GM19351 (cell line): ENCODE results near the gene DHODH.
"Not testable (repeated sequence)": the region's sequence is repeated elsewhere in the genome, so short reads cannot be mapped to it uniquely, and the experiment has no call there.

Experiments
- ATAC-seq: cut with Tn5 transposase; IDR thresholded peaks from one replicate; pipeline ENCODE4 v1.9.1; 2021; ENCODE audit warnings: mild to moderate bottlenecking, moderate library complexity; ENCODE audit not compliant: unreplicated experiment

DHODH gene

GRCh38 chr16:72008424-72009216 lies at the start of gene DHODH:
DHODH (plus strand) TSS chr16:72008744; CDS start chr16:72008765, 21 bp downstream.
- peak; percentile 99 for ATAC-seq

DNA sequence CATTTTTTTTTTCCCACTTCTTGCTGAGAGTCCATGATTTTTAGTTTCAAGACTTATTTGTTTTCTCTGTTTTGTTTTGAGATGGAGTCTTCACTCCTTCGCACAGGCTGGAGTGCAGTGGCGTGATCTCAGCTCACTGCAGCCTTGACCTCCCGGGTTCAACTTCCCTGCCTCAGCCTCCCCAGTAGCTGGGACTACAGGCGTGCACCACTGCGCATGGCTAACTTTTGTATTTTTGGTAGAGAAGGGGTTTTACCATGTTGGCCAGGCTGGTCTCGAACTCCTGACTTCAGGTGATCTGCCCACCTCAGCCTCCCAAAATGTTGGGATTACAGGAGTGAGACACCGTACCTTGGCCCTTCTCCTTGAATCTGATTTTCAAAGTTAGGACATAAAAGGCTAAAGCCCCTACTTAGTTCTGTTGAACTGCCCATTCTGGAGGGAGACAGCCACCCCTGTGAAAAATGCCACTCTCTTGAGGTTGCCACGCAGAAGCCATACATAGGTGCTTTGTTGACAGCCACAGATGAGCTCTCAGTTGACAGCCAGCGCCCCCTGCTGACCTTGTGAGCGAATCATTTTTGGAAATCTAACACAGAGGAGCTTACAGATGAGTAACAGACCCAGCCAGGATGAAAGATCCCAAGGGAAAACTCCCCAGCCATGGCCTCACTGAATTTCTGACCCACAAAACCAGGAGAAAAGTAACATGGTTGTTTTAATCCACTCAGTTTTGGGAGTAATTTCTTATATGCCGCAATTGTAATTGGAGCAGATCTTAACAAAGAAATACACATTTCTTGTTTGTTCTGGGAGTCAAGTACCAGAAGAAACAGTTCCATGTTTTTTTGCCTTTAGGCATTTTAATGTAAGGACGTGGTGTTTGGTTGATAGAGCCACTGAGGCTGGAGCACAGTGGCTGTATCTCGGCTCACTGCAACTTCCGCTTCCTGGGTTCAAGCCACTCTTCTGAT lies 47.2 kb upstream of the DHODH start:
- ATAC-seq, result peak; percentile 93

DNA sequence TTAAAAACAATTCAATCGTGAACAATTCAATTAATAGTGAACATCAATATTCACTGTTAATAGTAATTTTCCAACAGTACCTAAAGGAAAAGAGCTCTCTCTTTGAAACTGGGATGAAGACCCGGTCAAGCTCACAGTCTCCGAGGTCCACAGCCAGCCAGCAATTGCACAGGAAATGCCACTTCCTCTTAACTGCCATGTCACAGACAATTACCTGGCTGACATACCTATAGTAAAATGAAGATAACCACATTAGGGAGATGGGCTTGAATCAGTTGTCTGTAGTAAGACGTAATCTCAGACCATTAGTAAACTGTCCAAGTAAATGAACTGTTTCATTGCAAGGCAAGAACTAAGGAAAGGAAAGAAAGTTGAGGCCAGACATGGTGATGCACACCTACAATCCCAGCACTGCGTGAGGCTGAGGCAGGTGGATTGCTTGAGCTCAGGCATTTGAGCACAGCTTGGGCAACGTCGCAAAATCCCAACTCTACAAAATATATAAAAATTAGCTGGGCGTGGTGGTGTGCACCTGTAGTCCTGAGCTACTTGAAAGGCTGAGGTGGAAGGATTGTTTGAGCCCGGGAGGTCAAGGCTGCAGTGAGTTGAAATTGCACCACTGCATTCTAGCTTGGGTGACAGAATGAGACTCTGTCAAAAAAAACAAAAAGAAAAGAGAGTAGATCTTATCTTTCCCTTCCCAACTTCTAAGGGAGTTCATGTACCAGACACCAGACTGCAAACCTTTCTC lies 45.2 kb upstream of the DHODH start:
- ATAC-seq, result no peak

DNA sequence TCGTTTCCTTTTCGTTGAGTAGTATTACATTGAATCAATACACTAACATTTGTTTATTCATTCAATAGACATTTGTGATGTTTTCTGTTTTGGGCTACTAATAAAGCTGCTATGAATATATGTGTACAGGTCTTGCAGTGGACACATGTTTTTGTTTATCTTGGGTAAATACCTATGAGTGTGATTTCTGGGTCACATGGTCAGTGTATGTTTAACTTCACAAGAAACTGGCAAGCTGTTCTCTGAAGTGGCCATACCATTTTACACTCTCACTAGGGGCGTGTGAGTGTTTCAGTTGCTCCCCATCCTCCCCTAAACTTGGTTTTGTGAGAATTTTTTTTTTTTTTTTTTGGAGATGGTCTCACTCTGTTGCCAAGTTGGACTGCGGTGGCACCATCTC lies 43.3 kb upstream of the DHODH start:
- no peak for ATAC-seq

- ATAC-seq, result no peak
Measured at GRCh38 chr16:71966932-71967331, 41.6 kb upstream of the DHODH start.

- no peak for ATAC-seq
Measured at GRCh38 chr16:71969353-71969752, 39.2 kb upstream of the DHODH start.

GRCh38 chr16:71971571-71971970 lies 37.0 kb upstream of the DHODH start:
- no peak for ATAC-seq

- ATAC-seq, result no peak
Measured at GRCh38 chr16:71972356-71972755, 36.2 kb upstream of the DHODH start.

- ATAC-seq, result no peak
Measured at GRCh38 chr16:71973001-71973400, 35.5 kb upstream of the DHODH start.

DNA sequence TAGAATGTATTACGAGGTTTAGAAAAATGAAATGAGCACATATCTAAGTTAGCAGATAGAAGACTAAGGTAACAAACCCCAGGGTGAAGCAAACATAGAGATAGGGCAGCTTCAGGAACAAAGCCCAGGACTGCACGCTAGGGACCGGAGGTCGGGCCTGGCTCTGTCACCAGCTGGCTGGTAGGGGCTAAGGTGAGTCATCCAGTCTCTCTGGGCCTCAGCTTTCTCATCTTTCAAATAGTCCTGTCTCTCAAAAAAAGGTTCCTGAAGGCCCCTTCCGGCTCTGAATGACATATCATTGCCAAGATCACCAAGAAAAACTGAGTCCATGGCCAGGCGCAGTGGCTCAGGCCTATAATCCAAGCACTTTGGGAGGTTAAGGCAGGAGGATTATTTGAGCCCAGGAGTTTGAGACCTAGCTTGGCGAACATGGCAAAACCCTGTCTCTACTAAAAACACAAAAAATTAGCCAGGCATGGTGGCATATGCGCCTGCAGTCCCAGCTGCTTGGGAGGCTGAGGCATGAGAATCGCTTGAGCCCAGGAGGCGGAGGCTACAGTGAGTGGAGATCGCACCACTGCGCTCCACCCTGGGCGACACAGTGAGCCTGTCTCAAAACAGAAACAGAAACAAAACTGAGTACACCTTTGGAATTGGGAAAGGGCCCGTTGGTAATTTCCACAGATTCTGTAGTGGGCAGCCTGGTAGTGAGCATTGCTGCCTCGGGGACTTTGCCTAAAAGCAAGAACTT lies 34.3 kb upstream of the DHODH start:
- no peak for ATAC-seq

DNA sequence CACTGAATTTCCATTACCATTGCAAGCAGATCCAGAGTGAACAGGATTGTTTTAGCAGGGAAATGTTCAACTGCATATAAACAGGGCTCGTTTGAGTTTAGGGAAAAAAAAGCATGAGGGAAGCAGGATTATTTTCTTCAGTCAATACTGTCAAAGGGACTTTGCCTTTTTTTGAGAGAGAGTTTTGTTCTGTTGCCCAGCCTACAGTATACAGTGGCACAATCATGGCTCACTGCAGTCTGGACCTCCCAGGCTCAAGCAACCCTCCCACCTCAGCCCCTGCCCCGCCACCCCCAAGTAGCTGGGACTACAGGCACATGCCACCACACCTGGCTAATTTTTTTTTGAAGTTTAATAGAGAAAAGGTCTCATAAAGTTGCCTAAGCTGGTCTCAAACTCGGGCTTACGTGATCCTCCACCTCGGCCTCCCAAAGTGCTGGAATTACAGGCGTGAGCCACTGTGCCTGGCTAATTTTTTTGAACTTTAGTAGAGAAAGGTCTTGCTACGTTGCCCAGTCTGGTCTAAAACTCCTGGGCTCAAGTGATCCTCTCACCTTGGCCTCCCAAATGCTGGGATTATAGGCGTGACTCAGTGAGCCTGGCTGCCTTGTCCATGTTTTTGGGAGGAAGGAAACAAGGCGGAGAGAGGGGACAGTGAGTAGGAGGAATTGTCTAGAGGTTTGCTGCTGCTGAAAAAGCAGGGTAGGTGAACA lies 23.1 kb upstream of the DHODH start:
- no peak for ATAC-seq

GRCh38 chr16:71986131-71986530 lies 22.4 kb upstream of the DHODH start:
- no peak for ATAC-seq

- ATAC-seq, result no peak
Measured at GRCh38 chr16:71995038-71995437, 13.5 kb upstream of the DHODH start.

DNA sequence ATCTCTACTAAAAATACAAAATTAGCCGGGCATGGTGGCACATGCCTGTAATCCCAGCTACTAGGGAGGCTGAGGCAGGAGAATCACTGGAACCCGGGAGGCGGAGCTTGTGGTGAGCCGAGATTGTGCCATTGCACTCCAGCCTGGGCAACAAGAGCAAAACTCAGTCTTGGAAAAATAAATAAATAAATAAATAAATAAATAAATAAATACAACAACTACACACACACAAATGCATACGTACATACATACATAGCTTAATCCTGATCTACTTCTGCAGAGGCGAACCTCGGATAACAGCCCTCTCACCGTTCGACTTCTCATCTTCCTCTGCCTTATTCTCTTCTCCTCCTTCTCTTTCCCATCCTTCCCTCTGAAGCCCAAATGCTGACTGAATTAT lies 11.0 kb upstream of the DHODH start:
- ATAC-seq, result not testable (repeated sequence)

DNA sequence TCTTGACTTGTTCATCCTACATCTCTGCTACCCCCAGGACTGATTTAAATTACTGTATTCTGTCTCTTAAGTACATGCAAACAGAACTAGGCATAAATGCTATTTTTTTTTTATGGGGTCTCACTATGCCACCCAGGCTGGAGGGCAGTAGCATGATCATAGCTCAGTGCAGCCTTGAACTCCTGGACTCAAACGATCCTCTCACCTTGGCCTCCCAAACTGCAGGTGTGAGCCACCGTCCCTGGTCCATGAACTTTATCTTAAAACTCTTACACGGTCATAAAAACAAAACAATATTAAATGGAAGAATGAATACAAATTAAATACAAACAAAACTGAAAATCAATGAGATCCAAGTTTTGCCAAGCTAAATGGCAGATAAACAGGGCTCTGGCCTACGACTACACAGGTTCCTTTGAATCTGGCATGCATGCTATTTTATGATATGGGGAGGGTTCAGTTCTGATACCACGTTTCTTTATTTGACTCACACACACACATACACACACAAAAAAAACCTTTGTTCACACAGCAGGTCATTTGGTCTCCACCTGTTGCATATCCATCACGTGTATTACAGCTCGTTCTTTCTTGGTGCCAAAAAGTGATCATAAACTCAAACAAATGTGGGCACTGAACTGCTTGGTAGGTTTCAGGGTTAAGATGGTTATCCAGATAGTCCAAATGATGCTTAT lies 7.2 kb upstream of the DHODH start:
- ATAC-seq, result no peak

DNA sequence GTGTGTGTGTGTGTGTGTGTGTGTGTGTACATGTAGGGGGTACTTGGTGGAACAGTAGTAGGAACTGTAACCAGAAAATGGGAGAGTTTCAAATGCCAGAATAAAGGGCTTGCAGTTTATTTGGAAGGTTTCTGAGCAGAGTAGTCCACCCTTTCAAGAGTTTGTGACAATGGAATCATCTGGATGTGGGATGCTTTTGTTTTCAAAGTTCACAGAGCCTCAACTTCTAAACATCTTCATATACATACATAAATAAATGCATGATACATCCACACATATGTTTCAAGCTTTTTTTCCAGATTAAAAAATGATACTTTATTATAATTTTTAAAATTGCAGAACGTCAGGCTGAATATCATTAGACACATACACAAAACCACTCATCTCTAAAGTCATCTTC lies 5.9 kb upstream of the DHODH start:
- ATAC-seq, result no peak

DNA sequence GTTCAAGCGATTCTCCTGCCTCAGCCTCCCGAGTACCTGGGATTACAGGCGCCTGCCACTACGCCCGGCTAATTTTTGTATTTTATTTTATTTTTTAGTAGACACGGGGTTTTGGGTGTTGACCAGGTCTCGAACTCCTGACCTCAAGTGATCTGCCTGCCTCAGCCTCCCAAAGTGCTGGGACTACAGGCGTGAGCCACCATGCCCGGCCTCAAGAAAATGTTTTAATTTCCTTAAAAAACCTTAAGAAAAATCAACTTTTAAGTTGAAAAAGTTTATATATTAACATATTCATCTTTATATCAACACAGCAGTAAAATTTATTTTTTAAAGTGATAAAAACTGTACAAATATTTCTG lies 500 bp upstream of the DHODH start:
- not testable (repeated sequence) for ATAC-seq

- ATAC-seq, result no peak
Measured at GRCh38 chr16:72009779-72010178, 1.2 kb downstream of the DHODH start.

DNA sequence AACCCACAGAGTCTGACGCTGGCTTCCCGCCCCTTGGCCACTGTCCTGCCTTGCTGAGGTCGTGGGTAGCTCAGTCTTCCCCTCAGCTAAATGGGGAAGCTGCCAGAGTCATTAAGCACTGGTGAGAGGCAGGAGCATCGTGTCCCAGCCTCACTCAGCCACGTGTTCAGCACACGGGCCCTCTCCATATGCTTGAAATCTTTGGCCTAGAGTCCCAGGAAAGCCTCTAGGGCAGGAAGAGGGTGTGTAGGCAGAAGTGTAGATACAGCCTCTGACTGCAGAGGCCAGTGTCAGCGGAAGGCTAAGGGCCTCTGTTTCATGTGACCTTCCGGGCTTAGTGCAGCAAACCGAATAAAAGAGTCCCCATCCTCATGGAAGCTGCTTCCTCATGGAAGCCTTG lies 4.1 kb downstream of the DHODH start:
- no peak for ATAC-seq
